GM12874 (cell line): ENCODE measurements around the gene KATNA1.

Experiments
- CTCF ChIP-seq: IDR thresholded peaks from 2 replicates; pipeline ENCODE4 v1.5.1; 2011; ENCODE audit warnings: low read depth, mild to moderate bottlenecking, control low read depth, low read length, moderate library complexity; ENCODE audit not compliant: insufficient read depth

The KATNA1 gene

GRCh38 chr6:149648148-149649145 lies at the start of gene KATNA1:
TSS of gene KATNA1 (minus strand) at chr6:149648714. CDS start at chr6:149638547, 10,167 bp downstream.
- TF ChIP-seq CTCF: no peak

DNA sequence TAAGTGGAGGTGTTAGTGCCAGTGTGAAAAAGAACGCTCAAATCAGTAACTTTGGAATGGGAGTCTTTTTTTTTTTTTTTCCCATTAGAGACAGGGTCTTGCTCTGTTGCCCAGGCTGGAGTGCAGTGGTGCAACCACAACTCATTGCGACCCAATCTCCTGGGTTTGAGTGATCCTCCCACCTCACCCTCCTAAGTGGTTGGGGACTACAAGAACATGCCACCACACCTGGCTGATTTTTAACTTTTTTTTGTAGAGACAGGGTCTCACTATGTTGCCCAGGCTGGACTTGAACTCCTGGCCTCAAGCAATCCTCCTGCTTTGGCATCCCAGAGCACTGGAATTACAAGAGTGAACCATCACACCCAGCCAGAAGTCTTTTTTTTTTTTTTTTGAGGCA lies 49.7 kb upstream of the KATNA1 start:
- TF ChIP-seq CTCF: no peak

DNA sequence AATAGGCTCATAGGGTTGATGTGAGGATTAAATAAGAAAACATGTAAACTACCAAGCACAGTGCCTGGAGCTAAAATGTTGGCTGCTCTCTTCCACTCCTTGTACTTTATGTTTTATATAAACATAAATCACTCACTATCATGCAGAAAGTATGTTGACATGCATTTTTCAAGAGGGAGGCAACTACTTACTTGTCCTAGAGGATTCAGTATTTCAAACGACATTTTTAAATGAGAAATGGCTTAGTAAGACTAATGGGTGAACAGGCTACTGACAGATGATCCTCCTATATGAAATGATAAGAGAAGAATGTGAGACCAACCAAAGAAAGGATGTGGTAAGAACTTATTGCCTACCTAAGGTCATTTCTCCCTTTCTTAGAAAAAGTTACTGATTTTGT lies 48.4 kb upstream of the KATNA1 start:
- no peak for TF ChIP-seq CTCF

GRCh38 chr6:149694921-149695320 lies 46.4 kb upstream of the KATNA1 start:
- no peak for TF ChIP-seq CTCF

GRCh38 chr6:149691201-149691600 lies 42.7 kb upstream of the KATNA1 start:
- no peak for TF ChIP-seq CTCF

GRCh38 chr6:149686230-149686629 lies 37.7 kb upstream of the KATNA1 start:
- TF ChIP-seq CTCF: no peak

GRCh38 chr6:149683256-149683859 lies 34.8 kb upstream of the KATNA1 start:
- TF ChIP-seq CTCF: no peak
